Stimulated activated CD8-positive, alpha-beta memory T cell treated with anti-CD3 and anti-CD28 coated beads, Interleukin-12 subunit alpha, Interleukin-12 subunit beta, amount 100 ng/mL, for 24 hours (primary cell): Measurements from ENCODE around the gene FMO3.

ENCODE experiments used
- DNase-seq: peaks from one replicate; pipeline ENCODE4 v3.0.0-alpha.2; 2020; ENCODE audit errors: extremely low read depth

The FMO3 gene

DNA sequence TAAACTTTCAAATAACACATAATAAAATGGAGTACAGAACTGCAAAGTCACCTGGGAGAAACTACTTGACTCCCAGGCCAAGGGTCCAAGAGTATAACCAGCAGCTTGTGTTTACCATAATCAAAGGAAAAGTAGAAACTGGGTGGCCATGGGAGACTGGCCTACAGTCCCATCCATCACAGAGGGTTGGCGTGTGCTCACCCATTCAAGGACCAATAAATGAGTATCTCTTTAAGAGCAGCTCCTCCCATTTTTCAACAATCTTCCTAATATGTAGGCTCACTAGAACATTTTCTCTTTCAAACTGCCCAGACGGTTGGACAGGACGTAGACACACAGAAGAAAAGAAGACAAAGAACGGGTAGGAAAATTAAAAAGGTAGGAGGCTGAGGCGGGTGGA is at the start of gene FMO3:
TSS of gene FMO3 (plus strand) at position 302 of the 400 bp plus-strand sequence. CDS start 1,754 bp downstream, outside the sequence.
- no peak for DNase-seq

DNA sequence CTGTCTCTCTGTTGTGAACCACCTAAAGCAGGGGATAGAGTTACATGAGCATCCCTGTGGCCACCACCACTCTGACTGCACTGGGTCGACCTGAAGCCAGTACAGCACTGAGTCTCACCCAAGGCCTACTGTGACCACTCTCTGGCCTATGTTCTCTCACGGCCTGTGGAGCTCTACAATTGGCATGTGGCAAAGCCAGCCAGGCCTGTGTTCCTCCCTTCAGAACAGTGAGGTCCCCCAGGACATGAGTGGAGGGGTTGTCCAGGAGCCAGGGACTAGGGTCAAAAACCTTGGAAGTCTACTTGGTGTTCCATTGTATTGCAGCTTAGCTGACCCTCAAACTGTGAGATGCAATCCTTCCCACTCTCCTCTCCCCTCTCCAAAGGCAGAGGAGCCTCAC is 42.7 kb upstream of the FMO3 start:
- DNase-seq = no peak

DNA sequence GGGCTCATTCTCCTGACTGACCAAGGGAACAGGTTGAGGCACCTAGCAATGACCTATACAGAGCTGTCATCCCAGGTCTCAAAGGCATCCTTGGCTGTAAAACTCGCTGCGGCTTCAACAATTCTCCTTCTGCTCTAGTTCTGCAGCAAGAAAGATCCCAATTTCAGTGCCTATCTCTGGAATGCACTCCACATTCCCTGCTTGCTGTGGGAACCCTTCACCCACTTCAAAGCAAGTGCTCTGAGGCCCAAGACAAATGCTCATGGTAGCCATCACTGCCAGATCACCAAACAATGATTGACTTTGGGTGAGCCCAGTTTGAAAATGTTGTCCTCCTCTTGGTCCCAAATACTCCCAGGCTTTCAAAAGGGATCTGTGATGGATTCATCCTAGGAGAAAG is 37.7 kb upstream of the FMO3 start:
- no peak for DNase-seq

DNA sequence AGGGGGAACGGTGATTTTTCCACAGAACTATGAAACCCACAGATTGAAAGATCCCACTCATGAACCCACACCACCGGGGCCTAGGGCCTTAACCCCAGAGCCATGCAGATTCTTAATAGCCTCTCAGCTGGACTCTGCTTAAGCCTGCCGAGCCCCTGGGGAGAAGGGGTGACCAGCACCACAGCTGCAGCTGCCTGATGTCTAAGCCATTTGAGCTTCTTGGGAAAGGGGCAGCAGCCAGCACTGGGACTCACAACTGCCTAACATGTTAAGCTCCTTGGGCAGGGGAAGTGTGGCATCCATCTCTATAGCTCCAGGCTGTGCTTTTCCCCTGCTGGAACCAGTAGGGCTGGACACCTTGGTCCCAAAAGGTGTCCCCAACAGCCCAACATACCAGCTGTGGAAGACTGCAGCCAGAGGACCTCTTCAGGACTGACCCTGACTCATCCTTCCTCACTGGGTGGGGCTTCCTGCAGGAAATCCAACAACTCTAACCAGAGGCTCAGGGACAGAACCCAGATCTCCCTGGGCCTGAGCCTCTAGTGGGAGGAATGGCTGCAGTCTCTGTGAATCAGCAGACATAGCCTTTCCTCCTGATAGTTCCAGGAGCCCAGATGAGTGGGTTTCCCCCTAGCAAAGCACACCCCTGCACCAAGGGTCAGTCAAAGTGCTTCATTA is 34.6 kb upstream of the FMO3 start:
- DNase-seq = no peak

DNA sequence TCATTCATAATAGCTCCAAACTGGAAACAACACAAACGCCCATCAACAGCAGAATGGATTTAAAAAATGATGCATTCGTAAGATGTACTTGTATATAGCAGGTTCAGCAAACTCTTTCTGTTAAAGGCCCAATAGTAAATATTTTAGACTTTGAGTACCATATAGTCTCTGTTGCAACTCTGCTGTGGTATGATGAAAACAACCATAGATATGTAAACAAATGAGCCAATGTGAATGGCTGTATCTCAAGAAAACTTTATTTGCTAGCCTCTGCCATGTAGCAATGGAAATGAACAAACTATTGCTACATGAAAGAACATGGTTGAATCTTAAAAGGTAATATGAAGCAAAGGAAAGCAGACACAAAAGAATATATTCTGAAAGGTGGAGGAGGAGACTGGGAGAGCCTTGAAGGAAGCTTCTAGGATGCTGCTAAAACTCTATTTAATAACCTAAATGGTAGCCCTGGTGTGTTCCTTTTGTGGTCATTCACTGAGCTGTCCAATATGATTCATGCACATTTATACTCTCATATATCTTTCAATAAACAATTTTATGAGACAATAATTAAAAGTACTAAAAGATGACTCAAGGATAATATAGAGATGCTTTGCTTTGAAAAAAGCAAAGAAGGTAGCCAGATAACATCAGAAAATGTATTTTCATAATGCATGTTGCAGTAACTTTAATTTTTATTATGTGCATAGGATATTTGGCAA is 29.1 kb upstream of the FMO3 start:
- DNase-seq = no peak

DNA sequence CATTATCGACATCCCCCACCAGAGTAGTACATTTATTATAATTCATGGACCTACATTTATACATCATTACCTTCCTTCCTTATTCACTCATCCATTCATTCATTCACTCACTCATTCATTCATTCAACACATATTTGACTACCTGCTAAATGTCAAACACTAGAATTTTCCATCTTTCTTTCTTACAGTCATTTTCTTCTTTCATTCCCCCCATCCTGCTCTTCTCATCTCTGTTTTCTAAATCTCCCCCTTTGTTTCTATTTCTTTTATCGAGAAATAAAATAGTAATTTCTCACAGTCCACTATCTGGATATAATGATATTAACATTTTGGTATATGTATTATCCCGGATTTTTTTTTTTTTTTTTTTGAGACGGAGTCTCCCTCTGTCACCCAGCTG is 27.8 kb upstream of the FMO3 start:
- DNase-seq = no peak

DNA sequence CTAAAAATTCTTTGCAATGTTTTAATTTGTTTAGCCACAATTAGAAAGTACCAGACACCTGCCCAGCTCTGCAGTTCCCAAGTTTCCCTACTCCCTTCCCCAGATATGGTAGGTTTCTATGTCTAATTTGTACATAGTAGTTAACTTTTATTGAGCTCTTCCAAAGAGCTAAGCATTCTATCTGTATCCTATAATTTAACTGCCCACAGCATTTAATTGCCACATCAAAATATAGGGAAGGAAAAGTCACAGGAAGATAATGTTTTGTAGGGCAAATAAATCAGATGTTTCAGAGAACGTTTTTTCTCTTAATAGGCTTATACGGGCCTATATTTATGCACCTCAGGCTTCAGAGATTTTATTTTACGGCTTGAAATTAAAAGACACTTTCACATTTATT is 15.7 kb upstream of the FMO3 start:
- DNase-seq = no peak

DNA sequence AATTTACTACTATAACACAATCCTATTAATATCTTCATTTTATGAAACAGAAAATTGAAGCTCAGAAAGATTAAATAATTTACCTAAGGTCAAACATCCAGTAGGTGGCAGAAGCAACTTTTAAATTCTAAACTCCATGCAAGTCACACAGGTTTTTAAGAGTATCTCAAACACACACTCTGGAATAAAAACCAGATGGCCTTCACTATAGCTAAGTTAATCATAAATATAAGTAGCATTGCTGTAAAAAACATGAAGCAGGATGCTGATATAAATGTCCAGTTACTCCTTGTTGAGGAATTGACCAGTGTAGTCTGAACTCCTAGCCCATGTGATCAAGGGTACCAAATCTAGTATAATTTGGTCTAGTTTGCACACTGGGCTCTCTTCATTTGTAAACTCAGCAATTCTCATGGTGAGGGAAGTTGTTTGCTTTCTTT is 9.4 kb upstream of the FMO3 start:
- no peak for DNase-seq

DNA sequence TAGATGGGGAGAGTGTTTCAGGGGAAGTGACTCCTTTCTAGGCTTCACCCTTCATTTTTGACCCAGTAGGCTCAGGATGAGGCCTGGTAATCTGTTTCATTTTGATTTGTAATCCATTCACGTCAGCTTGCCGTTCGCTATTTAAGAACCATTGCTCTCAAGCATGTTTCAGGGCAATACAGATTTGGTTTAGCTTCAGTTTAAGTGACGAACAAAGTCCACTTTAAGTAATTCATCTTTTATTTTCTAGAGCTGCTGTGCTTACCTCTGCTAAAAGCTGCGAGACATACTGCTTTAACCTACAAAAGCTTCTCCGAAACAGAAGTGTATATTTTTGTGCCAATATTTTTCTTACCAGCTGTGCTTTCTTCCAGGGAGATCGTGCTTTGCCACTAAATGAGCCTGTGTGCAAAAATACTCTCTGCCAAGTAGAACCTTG is 8.9 kb upstream of the FMO3 start:
- DNase-seq = no peak

DNA sequence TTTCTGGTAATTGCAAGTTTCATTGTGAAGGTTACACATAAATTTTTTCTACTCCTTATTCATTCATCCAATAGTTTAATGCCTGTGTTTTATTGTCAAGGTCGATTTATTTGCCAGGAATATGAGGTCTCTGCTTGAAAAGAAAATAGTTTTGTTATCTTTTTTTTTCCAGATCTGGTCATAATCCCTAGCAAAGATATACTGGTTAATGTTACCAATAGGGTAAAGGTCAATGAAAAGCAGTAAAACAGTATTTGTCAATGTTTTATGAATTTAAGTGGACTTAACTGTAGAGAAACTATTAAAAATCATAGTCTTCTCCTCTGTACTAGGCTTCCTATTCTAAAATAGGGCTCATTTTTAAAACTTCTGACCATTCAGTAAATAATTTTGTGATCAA is 8.1 kb upstream of the FMO3 start:
- DNase-seq = no peak

DNA sequence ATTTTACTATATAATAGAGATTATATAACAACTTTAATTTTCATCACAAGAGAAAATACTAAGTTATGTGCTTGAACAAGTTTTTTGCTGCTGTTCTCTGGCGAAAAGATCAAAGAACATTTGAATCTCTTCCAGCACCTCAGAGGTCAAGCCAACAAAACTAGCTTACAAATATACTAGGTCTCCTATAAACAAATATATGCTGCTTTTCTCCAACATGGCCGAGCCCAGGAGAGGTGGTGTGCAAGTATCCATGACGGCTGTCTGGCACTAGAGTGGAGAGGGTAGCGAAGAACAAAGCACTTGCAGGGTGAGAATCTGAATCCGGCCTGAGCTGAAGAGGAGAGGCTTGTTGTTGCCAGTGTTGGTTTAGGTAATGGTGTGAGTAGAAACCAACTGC is 7.5 kb upstream of the FMO3 start:
- DNase-seq = no peak

DNA sequence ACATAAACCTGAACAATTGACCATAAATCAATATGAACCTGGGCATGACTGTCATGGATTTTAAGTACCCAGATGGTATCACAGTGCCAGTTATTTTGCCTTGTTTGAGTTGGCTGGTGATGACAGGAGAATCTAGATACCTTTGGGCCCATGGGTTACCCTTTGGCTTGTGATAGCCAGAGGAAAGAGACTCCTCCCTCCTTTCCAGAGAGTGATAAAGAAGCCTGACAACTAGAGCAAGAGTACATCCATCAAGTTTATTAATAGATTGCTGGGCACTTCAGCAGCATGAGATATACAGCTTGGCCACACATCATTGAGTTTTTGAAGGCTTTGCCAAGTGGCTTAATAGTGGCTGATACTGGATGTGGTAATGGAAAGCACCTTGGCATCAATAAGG is 6.6 kb upstream of the FMO3 start:
- DNase-seq = no peak

DNA sequence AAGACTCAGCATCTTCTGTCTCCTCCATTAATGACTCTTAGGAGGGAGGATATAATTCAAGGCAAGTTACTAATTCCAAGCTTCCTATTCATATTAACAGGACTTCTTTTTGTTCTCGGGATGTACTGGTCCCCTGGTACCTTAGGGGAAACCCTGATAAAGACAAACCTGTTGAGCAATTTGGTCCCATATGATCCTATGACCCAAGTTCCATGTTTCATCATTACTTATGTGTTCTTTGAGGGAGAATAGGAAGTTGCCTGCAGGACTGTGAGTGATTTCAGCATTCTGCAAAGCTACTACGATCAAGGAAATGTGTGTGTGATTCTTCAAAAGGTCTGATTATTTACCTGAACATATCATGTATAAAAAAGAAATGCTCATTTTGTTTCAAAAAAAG is 5.8 kb upstream of the FMO3 start:
- no peak for DNase-seq

DNA sequence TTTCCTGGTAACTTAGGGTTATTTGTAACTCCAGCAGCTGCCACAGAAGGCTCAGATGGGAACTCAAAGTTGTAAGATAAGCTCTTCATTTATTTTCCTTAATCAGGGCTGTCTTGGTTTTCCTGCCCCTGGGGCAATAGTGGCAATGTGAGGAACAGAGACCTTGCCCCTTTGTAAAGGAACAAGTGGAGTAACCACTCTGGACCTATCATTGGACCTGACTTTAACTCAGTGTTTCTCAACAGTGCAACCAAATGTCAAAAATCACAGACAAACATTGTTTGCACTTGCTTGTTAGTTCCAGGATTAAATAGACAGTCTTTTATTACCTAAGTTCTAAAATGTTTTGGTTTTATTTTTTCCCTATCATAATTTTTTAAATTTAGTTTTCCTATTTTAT is 2.8 kb upstream of the FMO3 start:
- no peak for DNase-seq

DNA sequence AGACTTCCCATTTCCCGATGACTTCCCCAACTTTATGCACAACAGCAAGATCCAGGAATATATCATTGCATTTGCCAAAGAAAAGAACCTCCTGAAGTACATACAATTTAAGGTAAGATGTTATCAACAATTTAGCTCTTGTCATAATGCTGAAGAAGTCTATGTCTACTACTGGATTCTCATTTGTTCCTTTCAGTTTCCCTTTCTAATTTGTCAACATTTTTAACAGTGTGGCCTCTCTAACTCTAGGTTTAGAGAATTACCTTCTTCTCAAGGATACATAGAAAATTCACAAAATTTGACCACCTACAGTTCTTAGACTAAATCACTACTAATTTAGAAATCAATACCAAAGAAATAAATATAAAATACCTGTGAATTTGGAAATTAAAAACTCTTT is 13.2 kb downstream of the FMO3 start:
- no peak for DNase-seq

DNA sequence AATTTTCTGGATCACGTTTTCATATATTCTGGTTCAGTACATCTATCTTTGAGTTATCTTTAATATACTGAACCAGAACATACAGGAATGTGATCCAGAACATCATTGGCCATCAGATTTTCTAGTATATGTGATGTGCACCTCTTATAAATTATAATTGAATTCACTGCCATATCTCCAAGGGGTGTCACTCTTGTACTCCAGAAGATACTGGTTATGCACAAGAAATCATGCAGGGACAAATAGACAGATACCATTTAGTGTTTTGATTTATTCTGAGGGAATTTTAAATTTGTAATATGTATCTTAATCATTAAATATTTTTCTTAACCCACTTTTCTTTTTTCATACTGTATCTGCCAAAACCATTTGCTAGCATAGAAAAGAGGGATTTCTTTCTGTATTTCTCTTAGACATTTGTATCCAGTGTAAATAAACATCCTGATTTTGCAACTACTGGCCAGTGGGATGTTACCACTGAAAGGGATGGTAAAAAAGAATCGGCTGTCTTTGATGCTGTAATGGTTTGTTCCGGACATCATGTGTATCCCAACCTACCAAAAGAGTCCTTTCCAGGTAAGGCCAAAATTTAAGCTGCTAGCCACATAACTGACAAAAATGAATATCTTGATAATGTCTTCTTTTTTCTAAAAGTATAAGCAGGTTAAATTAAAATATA is 16.7 kb downstream of the FMO3 start:
- no peak for DNase-seq

DNA sequence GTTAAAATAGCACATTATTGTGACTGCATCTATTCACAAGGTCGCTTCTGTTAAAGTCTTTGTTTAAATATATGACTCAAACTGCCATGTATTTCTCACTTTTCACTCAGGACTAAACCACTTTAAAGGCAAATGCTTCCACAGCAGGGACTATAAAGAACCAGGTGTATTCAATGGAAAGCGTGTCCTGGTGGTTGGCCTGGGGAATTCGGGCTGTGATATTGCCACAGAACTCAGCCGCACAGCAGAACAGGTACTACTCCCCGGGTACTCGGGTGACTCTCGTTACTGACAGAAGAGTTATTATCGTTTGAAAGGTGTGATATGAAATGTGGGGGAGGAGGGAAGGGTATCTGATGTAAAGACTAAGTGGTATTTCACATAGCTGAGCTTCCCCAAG is 17.3 kb downstream of the FMO3 start:
- no peak for DNase-seq

DNA sequence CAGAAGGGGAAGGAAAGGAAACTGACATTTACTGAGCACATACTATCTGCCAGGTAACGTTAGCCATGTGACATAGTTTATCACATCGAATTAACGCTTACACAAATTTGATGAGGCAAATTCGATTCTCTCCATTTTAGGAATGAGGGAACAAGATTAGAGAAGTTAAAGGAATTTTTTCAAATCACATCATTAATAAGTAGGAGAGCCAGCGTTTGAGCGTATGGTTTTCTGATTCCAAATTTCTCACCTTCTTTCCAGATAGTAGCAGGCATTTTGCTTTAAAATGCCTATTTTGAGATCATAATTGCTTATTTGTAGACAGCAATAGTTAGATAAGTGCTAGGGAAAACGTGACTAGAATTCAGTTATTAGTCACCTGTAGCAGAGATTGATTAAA is 19.3 kb downstream of the FMO3 start:
- DNase-seq = no peak

DNA sequence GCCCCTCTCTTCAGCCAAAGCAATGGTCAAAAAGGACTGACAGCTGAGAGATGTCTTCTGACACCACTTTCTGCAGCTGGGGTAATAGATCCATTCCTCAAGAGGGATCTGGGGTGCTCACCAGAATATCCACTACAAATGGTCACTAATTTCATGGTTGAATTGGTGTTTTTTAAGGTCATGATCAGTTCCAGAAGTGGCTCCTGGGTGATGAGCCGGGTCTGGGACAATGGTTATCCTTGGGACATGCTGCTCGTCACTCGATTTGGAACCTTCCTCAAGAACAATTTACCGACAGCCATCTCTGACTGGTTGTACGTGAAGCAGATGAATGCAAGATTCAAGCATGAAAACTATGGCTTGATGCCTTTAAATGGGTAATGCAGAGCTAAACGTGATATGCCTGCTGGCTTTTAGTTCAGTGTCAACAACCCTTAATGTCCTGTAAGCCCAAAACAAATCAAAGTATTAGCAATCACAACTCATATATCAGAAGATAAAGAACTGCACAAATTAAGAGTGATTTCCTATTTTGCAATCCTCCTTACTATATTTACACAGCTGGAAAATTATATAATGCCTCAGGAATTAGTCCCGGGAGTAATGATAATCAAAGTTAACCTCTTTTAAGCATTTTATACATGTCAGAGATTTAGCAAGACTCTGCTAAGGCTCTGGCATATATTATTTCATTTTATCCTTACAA is 20.1 kb downstream of the FMO3 start:
- DNase-seq = no peak

DNA sequence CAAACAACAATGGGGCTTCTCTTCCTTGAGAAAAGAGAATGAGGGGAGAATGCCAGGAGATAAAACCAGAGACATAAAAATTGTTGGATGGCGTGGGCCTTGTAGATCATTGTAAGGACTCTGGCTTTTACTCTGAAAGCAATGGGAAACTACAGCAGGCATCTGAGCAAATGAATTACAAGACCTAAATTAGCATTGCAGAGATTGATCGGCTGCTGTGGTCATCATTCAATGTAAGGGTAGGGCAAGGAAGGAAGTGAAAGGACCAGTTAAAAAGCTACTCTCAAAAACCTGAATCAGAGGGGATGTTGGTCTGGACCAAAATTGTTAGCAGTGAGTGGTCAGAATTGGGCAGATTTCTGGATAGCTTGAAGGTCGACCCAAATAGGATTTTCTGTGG is 21.4 kb downstream of the FMO3 start:
- DNase-seq = no peak

DNA sequence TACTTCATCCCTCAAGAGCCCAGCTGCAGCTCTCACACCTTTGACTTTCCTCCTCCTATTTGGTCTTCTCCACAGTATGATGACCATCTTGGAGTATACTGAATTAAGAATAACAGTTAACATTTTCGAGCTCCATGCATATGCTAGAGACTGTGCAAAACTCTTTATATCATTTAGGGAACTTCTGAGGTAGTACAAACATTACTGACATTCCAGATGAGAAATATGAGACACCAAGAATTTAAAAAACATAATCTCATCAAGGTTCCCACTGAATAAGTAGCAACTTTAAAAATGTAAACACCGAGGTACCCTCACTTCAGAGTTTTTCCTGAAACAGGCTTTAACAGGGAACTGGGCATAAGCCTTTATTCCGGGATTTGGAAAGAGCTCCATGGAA is 22.7 kb downstream of the FMO3 start:
- no peak for DNase-seq

DNA sequence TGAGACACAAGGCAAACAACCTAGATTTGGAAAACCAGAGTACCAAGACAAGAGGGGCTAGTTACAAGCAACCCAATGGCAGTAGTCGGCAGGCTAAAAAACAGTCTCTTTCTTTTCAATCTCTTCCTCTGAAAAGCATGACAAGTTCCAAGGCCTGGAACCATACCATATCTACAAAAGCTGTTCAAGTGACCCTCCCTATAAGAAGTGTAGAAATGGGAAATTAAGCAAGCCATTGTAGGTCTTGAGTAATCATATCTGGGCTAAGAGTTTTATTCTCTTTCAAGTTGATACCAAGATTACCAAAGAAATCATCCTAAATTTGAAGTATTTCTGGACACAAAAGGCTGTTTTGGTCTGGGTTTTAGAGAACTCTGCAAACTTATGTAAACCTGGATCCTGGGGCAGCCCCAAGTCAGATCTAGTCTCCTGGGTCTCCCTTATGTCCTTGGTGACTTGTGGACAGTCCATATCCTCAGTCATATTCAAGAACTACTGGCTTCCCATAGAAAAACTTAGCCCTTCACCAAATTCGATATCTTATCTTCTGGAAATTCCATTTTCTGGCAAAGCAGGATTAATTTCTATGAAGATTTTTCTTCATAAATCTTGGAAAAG is 24.7 kb downstream of the FMO3 start:
- no peak for DNase-seq
